AG04449 (cell line): ENCODE data around the gene LGR4.

ENCODE experiments used
- CTCF ChIA-PET: fragments of 350-600 bp; formaldehyde crosslinking; extraction: SDS; loops from one replicate; lab custom pipeline; 2021; ENCODE audit warnings: antibody characterized with exemption; lab: Yijun Ruan, JAX
- POLR2A ChIA-PET: fragments of 400-600, 350-600 bp; formaldehyde crosslinking; extraction: SDS; loops from one replicate; lab custom pipeline; 2020; ENCODE audit warnings: antibody characterized with exemption, inconsistent platforms; lab: Yijun Ruan, JAX
- DNase-seq: peaks from one replicate; pipeline ENCODE4 v3.0.0-alpha.2; 2010; ENCODE audit warnings: low read depth, low spot score
- H3K4me3 ChIP-seq: 2 replicates; pipeline ENCODE4 v1.5.1; 2011; ENCODE audit warnings: low read depth, mild to moderate bottlenecking, control low read depth, low read length
- CTCF ChIP-seq: IDR thresholded peaks from one replicate; pipeline ENCODE4 v1.5.1; 2011; ENCODE audit warnings: mild to moderate bottlenecking, moderate library complexity, low read length, control low read depth, inconsistent platforms; ENCODE audit not compliant: insufficient read depth; ENCODE audit errors: missing control alignments

LGR4 gene

GRCh38 chr11:27466363-27466762, 6.2 kb downstream of the LGR4 start:
- TF ChIP-seq CTCF, result no peak
- H3K4me3 ChIP-seq, result no peak overlapping the region
- ChIA-PET POLR2A (no interaction called here), CTCF (interaction anchor here (1.0 kb wide), 1 partner anchor 76 kb away, joined by 3 read pairs; no protein-coding TSS in a partner anchor)
- DNase-seq, result no peak

- DNase-seq, result no peak
- no peak for TF ChIP-seq CTCF
- CTCF ChIA-PET, result interaction anchor here (1.0 to 1.5 kb wide), 4 partner anchors 8 to 169 kb away, joined by 3 to 8 read pairs (median 4); no protein-coding TSS in a partner anchor
- POLR2A ChIA-PET, result no interaction called here
- no peak overlapping the region for H3K4me3 ChIP-seq
Measured at GRCh38 chr11:27465629-27466028, 7.0 kb downstream of the LGR4 start.

GRCh38 chr11:27464909-27465308, 7.7 kb downstream of the LGR4 start:
- TF ChIP-seq CTCF, result no peak
- H3K4me3 ChIP-seq, result no peak overlapping the region
- DNase-seq, result no peak
- CTCF ChIA-PET, result interaction anchor here (1.4 to 1.6 kb wide), 4 partner anchors 8 to 282 kb away, joined by 3 to 8 read pairs (median 5); no protein-coding TSS in a partner anchor
- POLR2A ChIA-PET, result no interaction called here

- no peak for TF ChIP-seq CTCF
- no peak overlapping the region for H3K4me3 ChIP-seq
- ChIA-PET CTCF (interaction anchor here (0.7 to 1.6 kb wide), 5 partner anchors 7 to 281 kb away, joined by 3 to 8 read pairs (median 5); no protein-coding TSS in a partner anchor), POLR2A (no interaction called here)
- no peak for DNase-seq
Measured at GRCh38 chr11:27464289-27464696, 8.3 kb downstream of the LGR4 start.

GRCh38 chr11:27462543-27462942, 10.0 kb downstream of the LGR4 start:
- POLR2A ChIA-PET, result no interaction called here
- H3K4me3 ChIP-seq, result no peak overlapping the region
- no peak for TF ChIP-seq CTCF
- no peak for DNase-seq
- CTCF ChIA-PET, result interaction anchor here (1.9 kb wide), 1 partner anchor 23 kb away, joined by 9 read pairs; no protein-coding TSS in a partner anchor

GRCh38 chr11:27460158-27460978, 12.2 kb downstream of the LGR4 start:
- ChIA-PET POLR2A (interaction anchor here (0.6 to 1.0 kb wide), 2 partner anchors 24 to 81 kb away, joined by 3 to 6 read pairs; no protein-coding TSS in a partner anchor), CTCF (interaction anchor here (0.6 kb wide), 1 partner anchor 1199 kb away, joined by 3 read pairs; no protein-coding TSS in a partner anchor)
- no peak overlapping the region for H3K4me3 ChIP-seq
- no peak for DNase-seq
- TF ChIP-seq CTCF, result no peak
